ENCODE data around the gene SNW1.
A peak's percentile ranks its signal among the peaks of the same experiment; 100 is the strongest.

Gene SNW1

GRCh38 chr14:77707724-77708408 lies 53.1 kb downstream of the SNW1 start, which contains the start of the genes ALKBH1 and SLIRP:
Gene ALKBH1, minus strand, starts transcription at chr14:77708023. Its CDS starts 19 bp downstream, at chr14:77708004.
Gene SLIRP, plus strand, starts transcription at chr14:77708103. Its CDS starts 9 bp downstream, at chr14:77708112.
- in situ Hi-C loops (cut with MboI; ENCODE audit: low pct_unique_long_range_greater_than_20kb, low sequenced_read_pairs, unreplicated experiment), result no loop called here
- peak; percentile 89 for DNase-seq (ENCODE audit: low spot score)
- TF ChIP-seq CTCF (IDR thresholded peaks at IDR 0.05; ENCODE audit: extremely low read depth, insufficient read depth, missing control alignments), result no peak

- DNase-seq (ENCODE audit: low spot score), result peak; percentile 34
- peak; percentile 21 for TF ChIP-seq CTCF (IDR thresholded peaks at IDR 0.05; ENCODE audit: extremely low read depth, insufficient read depth, missing control alignments)
- in situ Hi-C loops (cut with MboI; ENCODE audit: low pct_unique_long_range_greater_than_20kb, low sequenced_read_pairs, unreplicated experiment), result no loop called here
Measured at GRCh38 chr14:77707355-77707723, 53.6 kb downstream of the SNW1 start.

- no peak for TF ChIP-seq CTCF (IDR thresholded peaks at IDR 0.05; ENCODE audit: extremely low read depth, insufficient read depth, missing control alignments)
- DNase-seq (ENCODE audit: low spot score), result no peak
- in situ Hi-C loops (cut with MboI; ENCODE audit: low pct_unique_long_range_greater_than_20kb, low sequenced_read_pairs, unreplicated experiment), result no loop called here
Measured at GRCh38 chr14:77691259-77691658, 69.7 kb downstream of the SNW1 start.

- in situ Hi-C loops (cut with MboI; ENCODE audit: low pct_unique_long_range_greater_than_20kb, low sequenced_read_pairs, unreplicated experiment), result no loop called here
- no peak for DNase-seq (ENCODE audit: low spot score)
- no peak for TF ChIP-seq CTCF (IDR thresholded peaks at IDR 0.05; ENCODE audit: extremely low read depth, insufficient read depth, missing control alignments)
Measured at GRCh38 chr14:77682158-77682553, 78.8 kb downstream of the SNW1 start.

GRCh38 chr14:77681196-77682157 lies 79.5 kb downstream of the SNW1 start:
- no peak for TF ChIP-seq CTCF (IDR thresholded peaks at IDR 0.05; ENCODE audit: extremely low read depth, insufficient read depth, missing control alignments)
- DNase-seq (ENCODE audit: low spot score), result no peak
- in situ Hi-C loops (cut with MboI; ENCODE audit: low pct_unique_long_range_greater_than_20kb, low sequenced_read_pairs, unreplicated experiment), result no loop called here

GRCh38 chr14:77674931-77675330 lies 86.0 kb downstream of the SNW1 start:
- no peak for DNase-seq (ENCODE audit: low spot score)
- in situ Hi-C loops (cut with MboI; ENCODE audit: low pct_unique_long_range_greater_than_20kb, low sequenced_read_pairs, unreplicated experiment), result loop anchor here (25.0 kb wide), 1 partner anchor 312 kb away; no protein-coding TSS in a partner anchor
- TF ChIP-seq CTCF (IDR thresholded peaks at IDR 0.05; ENCODE audit: extremely low read depth, insufficient read depth, missing control alignments), result no peak
